Epidermal melanocyte (primary cell): ENCODE results near the gene NLGN1.

ENCODE experiments used
- DNase-seq: peaks from one replicate; pipeline ENCODE4 v3.0.0; 2011; ENCODE audit warnings: low spot score; ENCODE audit not compliant: insufficient read length

NLGN1 gene

GRCh38 chr3:174147798-174148197 is 750.3 kb downstream of the NLGN1 start:
- no peak for DNase-seq

- DNase-seq = no peak
These were observed 756.3 kb downstream of the NLGN1 start for GRCh38 chr3:174153871-174154270.

- DNase-seq = no peak
These were observed 758.7 kb downstream of the NLGN1 start for GRCh38 chr3:174156200-174156599.

- DNase-seq = no peak
These were observed 761.1 kb downstream of the NLGN1 start for GRCh38 chr3:174158674-174159073.

- DNase-seq = no peak
These were observed 762.1 kb downstream of the NLGN1 start for GRCh38 chr3:174159604-174160003.

- DNase-seq = no peak
These were observed 765.0 kb downstream of the NLGN1 start for GRCh38 chr3:174162550-174162949.

- no peak for DNase-seq
These were observed 770.5 kb downstream of the NLGN1 start for GRCh38 chr3:174168026-174168425.

GRCh38 chr3:174168538-174169254 is 771.2 kb downstream of the NLGN1 start:
- no peak for DNase-seq

- DNase-seq = no peak
These were observed 772.2 kb downstream of the NLGN1 start for GRCh38 chr3:174169736-174170135.

- DNase-seq = no peak
These were observed 772.7 kb downstream of the NLGN1 start for GRCh38 chr3:174170248-174170647.

- DNase-seq = no peak
These were observed 788.9 kb downstream of the NLGN1 start for GRCh38 chr3:174186377-174186989.

- DNase-seq = no peak
These were observed 793.8 kb downstream of the NLGN1 start for GRCh38 chr3:174191380-174191779.

GRCh38 chr3:174191895-174192294 is 794.4 kb downstream of the NLGN1 start:
- no peak for DNase-seq

- no peak for DNase-seq
These were observed 794.9 kb downstream of the NLGN1 start for GRCh38 chr3:174192471-174192870.

- DNase-seq = no peak
These were observed 796.1 kb downstream of the NLGN1 start for GRCh38 chr3:174193604-174194003.

GRCh38 chr3:174197416-174197815 is 799.9 kb downstream of the NLGN1 start:
- DNase-seq = no peak

GRCh38 chr3:174198199-174198598 is 800.7 kb downstream of the NLGN1 start:
- no peak for DNase-seq

- no peak for DNase-seq
These were observed 802.2 kb downstream of the NLGN1 start for GRCh38 chr3:174199696-174200095.

GRCh38 chr3:174202116-174202515 is 804.6 kb downstream of the NLGN1 start:
- no peak for DNase-seq

- no peak for DNase-seq
These were observed 805.0 kb downstream of the NLGN1 start for GRCh38 chr3:174202561-174202960.

- no peak for DNase-seq
These were observed 807.2 kb downstream of the NLGN1 start for GRCh38 chr3:174204765-174205164.

- DNase-seq = no peak
These were observed 809.2 kb downstream of the NLGN1 start for GRCh38 chr3:174206607-174207192.

- no peak for DNase-seq
These were observed 810.6 kb downstream of the NLGN1 start for GRCh38 chr3:174208161-174208560.
